NT2/D1 (cell line): ENCODE measurements around the gene SHISAL2A.

Experiments
- DNase-seq: peaks from one replicate; pipeline ENCODE4 v3.0.0-alpha.2; 2011; ENCODE audit warnings: low read depth, low spot score
- H3K27me3 ChIP-seq: 2 replicates; pipeline ENCODE4 v1.6.0; 2011; ENCODE audit warnings: mild to moderate bottlenecking; ENCODE audit not compliant: insufficient read length, insufficient read depth
- H3K36me3 ChIP-seq: 2 replicates; pipeline ENCODE4 v1.6.1; 2011; ENCODE audit warnings: mild to moderate bottlenecking, low read length, mixed read lengths; ENCODE audit not compliant: insufficient read depth, insufficient read length
- H3K4me1 ChIP-seq: 2 replicates; pipeline ENCODE4 v1.5.1; 2011; ENCODE audit not compliant: insufficient read depth, insufficient read length
- H3K4me3 ChIP-seq: 2 replicates; pipeline ENCODE4 v1.5.1; 2011; ENCODE audit warnings: low read depth; ENCODE audit not compliant: insufficient read length
- H3K9ac ChIP-seq: 2 replicates; pipeline ENCODE4 v1.6.0; 2011; ENCODE audit warnings: low read depth; ENCODE audit not compliant: insufficient read length
- H3K9me3 ChIP-seq: 2 replicates; pipeline ENCODE4 v1.5.1; 2011; ENCODE audit warnings: mild to moderate bottlenecking, low read length; ENCODE audit not compliant: insufficient read depth
- SUZ12 ChIP-seq: IDR thresholded peaks from 2 replicates; pipeline ENCODE4 v1.6.1; 2011; ENCODE audit not compliant: insufficient read length, insufficient read depth; ENCODE audit errors: extremely low read depth
- YY1 ChIP-seq: IDR thresholded peaks from 2 replicates; pipeline ENCODE4 v1.6.1; 2011; ENCODE audit not compliant: insufficient read length, insufficient read depth
- ZNF274 ChIP-seq: IDR thresholded peaks from 2 replicates; pipeline ENCODE4 v1.6.1; 2011; ENCODE audit warnings: mild to moderate bottlenecking, low read depth, low read length

The SHISAL2A gene

GRCh38 chr1:52597912-52598311 is 35.1 kb upstream of the SHISAL2A start:
- DNase-seq, result no peak
- Histone ChIP-seq H3K4me1 (peaks cover 6% of the 10 kb centered on the region), H3K9ac (no peak overlapping the region), H3K27me3 (peaks cover 15% of the 10 kb centered on the region), H3K36me3 (no peaks in the 10 kb centered on the region), H3K4me3 (no peak overlapping the region), H3K9me3 (no peaks in the 10 kb centered on the region; the same call in 1 of the 2 replicates)
- TF ChIP-seq SUZ12, result no peak

DNA sequence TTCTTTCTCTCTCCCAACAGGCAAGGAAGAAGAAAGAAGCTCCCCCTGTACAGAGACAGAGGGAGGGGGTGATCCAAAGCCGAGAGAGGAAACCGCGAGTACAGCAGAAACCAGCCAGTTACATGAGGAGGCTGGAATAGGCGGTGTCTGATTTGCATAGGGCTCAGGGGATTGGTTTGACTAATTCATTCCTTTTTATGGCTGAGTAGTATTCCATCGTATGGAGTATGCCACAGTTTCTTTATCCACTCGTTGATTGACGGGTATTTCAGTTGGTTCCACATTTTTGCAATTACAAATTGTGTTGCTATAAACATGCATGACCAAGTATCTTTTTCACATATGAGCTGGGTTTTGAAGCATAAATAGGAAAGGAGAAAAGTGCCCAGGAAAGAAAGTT is 34.2 kb upstream of the SHISAL2A start:
- H3K9me3 ChIP-seq, result no peaks in the 10 kb centered on the region; the same call in 1 of the 2 replicates
- peaks cover 3% of the 10 kb centered on the region for H3K36me3 ChIP-seq
- no peak for TF ChIP-seq ZNF274
- TF ChIP-seq YY1, result no peak
- no peak for TF ChIP-seq SUZ12
- H3K4me3 ChIP-seq, result no peak overlapping the region
- peaks cover 19% of the 10 kb centered on the region for H3K27me3 ChIP-seq
- peaks cover 6% of the 10 kb centered on the region for H3K4me1 ChIP-seq
- H3K9ac ChIP-seq, result no peak overlapping the region
- DNase-seq, result no peak

DNA sequence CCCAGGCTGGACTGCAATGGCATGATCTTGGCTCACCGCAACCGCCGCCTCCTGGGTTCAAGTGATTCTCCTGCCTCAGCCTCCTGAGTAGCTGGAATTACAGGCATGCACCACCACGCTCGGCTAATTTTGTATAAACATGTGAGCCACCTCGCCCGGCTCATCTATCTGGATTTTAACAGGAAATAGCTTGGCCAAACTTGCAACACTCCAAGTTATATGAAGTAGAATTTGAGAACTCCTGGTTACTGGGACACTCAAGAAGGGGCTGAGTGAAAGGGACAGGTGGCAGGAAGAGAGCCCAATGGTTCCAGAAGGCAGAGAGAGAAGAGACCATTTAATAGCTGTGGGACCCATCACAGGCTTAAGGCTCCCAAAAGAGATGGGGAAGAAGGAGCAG is 33.7 kb upstream of the SHISAL2A start:
- DNase-seq, result no peak
- TF ChIP-seq YY1 (no peak), ZNF274 (no peak), SUZ12 (no peak)
- Histone ChIP-seq H3K4me3 (no peak overlapping the region), H3K4me1 (peaks cover 9% of the 10 kb centered on the region), H3K27me3 (peaks cover 19% of the 10 kb centered on the region), H3K9me3 (no peaks in the 10 kb centered on the region; the same call in 1 of the 2 replicates), H3K36me3 (peaks cover 7% of the 10 kb centered on the region), H3K9ac (no peak overlapping the region)

DNA sequence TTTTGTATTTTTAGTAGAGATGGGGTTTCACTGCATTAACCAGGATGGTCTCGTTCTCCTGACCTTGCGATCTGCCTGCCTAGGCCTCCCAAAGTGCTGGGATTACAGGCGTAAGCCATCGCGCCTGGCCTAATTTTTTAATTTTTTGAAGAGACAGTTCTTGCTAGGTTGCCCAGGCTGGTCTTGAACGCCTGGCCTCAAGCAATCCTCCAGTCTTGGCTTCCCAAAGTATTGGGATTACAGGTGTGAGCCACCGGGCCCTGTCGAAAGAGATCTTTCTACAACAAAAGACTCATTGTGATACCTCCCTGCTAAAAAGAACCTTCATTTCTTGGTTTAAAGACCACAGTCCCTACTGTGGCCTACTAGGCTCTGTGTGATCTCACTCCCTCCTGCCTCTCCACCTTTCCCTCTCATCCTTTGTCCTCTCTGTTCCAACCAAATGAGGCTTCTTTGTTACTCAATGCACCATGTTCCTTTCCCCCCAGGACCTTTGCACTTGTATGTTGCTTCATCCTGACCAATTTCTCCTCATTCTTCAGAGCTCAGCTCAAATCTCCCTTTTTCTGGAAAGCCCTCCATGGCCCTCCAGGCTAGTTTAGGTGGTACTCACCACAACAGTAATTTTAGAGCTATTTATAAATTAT is 32.3 kb upstream of the SHISAL2A start:
- DNase-seq, result no peak
- Histone ChIP-seq H3K4me3 (no peak overlapping the region), H3K4me1 (peaks cover 11% of the 10 kb centered on the region), H3K9me3 (no peaks in the 10 kb centered on the region; the same call in 1 of the 2 replicates), H3K36me3 (peaks cover 20% of the 10 kb centered on the region), H3K9ac (no peak overlapping the region), H3K27me3 (peaks cover 19% of the 10 kb centered on the region)
- TF ChIP-seq ZNF274, result no peak
- no peak for TF ChIP-seq SUZ12
- TF ChIP-seq YY1, result no peak

GRCh38 chr1:52601519-52601918 is 31.4 kb upstream of the SHISAL2A start:
- H3K9me3 ChIP-seq, result no peaks in the 10 kb centered on the region; the same call in 1 of the 2 replicates
- no peak overlapping the region for H3K4me3 ChIP-seq
- H3K9ac ChIP-seq, result peak overlapping the region; percentile 76
- no peak for TF ChIP-seq YY1
- H3K4me1 ChIP-seq, result peaks cover 11% of the 10 kb centered on the region
- no peak for DNase-seq
- peaks cover 29% of the 10 kb centered on the region for H3K36me3 ChIP-seq
- H3K27me3 ChIP-seq, result peaks cover 19% of the 10 kb centered on the region

DNA sequence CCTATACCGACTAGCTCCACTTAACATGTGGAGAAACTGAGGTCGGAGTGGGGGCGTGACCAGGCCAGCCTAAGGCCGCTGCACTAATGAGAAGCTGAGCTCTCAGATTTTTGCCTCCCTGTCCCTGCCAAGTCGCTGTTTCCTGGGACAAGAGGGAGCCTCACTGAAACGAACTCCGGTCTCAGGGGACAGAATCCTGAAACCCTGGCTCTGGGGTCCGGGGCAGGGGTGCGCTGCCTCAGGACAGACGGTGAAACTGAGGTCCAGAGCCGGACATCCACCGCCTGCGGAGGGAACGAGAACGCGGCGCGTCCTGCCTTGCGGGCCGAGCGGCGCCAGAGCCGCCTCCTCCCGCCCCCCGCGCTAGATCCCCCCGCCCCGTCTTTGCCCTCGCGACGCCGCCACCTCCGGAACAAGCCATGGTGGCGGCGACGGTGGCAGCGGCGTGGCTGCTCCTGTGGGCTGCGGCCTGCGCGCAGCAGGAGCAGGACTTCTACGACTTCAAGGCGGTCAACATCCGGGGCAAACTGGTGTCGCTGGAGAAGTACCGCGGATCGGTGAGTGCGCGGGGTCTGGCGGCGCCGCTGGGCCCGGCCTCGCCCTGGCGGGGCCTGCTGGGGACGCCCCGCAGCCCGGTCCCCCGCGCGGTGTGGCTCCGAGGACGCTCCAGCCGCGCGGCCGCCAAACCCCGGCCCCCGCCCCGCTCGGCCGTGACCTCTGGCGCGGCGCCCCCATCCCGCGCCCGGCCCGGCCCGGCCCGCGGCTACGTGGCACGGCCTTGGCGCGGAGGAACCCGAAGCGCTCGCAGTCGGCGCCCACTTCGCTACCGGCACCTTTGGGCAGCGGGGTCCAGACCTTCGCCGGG is 30.7 kb upstream of the SHISAL2A start, which contains the start of gene GPX7:
Gene GPX7 (plus strand): TSS at position 381 of the 865 bp plus-strand sequence. CDS start 39 bp downstream, at position 420.
- peaks cover 11% of the 10 kb centered on the region for H3K4me1 ChIP-seq
- peaks cover 36% of the 10 kb centered on the region for H3K36me3 ChIP-seq
- peak; percentile 49 for DNase-seq
- H3K9ac ChIP-seq, result peak within 1 kb of the TSS; percentile 76
- no peaks in the 10 kb centered on the region; the same call in 1 of the 2 replicates for H3K9me3 ChIP-seq
- H3K27me3 ChIP-seq, result peaks cover 19% of the 10 kb centered on the region
- H3K4me3 ChIP-seq, result peak within 1 kb of the TSS; percentile 61
- no peak for TF ChIP-seq SUZ12
- no peak for TF ChIP-seq YY1
- no peak for TF ChIP-seq ZNF274
